HG02571 (cell line): ENCODE results near the gene KIF1B.
"Not testable (repeated sequence)": the region's sequence is repeated elsewhere in the genome, so short reads cannot be mapped to it uniquely, and the experiment has no call there.

Source experiments
- ATAC-seq: cut with Tn5 transposase; IDR thresholded peaks from one replicate; pipeline ENCODE4 v1.9.1; 2021; ENCODE audit warnings: mild to moderate bottlenecking, moderate library complexity; ENCODE audit not compliant: unreplicated experiment

KIF1B gene

DNA sequence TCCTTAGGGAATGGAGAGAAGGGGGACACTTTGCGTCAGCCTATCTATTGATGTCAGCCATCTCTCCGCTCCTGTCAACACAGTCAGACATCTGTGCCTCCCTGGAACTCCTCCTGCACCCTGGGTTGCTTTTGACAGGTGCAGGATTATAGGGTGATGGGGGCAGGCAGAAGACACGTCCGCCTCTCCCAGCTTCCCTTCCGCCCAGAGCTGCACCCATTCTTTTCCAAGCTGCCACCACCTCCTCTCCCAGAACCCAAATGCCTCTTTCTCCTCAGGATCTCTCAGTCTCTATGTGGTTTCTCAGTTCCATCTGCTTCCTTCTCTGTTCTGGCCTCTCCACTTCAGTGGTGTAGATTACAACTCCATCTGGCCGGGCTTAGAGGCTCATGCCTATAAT lies 17.1 kb upstream of the KIF1B start:
- no peak for ATAC-seq

DNA sequence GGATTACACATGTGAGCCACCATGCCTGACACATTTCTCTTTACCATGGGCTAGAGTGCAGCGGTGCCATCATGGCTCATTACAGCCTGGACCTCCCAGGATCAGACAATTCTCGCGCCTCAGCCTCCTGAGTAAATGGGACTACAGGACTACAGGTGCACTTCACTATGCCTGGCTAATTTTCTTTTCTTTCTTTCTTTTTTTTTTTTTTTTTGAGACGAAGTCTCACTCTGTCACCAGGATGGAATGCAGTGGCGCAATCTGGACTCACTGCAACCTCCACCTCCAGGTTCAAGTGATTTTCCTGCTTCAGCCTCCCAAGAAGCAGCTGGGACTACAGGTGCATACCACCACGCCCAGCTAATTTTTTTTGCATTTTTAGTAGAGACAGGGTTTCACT lies 14.8 kb upstream of the KIF1B start:
- ATAC-seq, result no peak

GRCh38 chr1:10196976-10197375 lies 13.4 kb upstream of the KIF1B start:
- no peak for ATAC-seq

DNA sequence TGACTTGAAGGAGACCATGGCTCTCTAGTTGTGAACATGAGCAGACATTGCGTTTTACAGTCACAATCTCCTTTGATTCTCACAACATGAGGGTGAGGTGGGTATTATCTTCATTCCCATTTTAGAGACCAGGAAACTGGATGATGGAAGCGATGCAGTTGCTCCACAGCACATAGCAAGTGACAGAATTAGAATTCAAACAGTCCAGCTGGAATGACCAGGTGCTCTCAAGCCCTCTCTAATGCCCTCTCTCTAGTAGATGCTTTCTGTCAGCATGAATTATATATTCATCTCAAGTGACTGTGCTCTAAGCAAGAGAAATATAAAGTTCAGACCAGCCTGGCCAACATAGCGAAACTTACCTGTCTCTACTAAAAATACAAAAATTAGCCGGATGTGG lies 9.8 kb upstream of the KIF1B start:
- no peak for ATAC-seq

- no peak for ATAC-seq
Measured at GRCh38 chr1:10204003-10204642, 6.2 kb upstream of the KIF1B start.

DNA sequence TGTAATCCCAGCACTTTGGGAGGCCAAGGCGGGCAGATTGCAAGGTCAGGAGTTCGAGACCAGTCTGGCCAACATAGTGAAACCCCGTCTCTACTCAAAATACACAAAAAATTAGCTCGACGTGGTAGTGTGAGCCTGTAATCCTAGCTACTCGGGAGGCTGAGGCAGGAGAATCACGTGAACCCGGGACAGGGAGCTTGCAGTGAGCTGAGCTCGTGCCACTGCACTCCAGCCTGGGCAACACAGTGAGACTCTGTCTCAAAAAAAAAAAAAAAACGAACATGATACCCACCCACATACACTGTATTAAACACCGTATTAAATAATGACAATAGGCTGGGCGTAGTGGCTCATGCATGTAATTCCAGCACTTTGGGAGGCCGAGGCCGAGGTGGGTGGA lies 5.2 kb upstream of the KIF1B start:
- ATAC-seq, result not testable (repeated sequence)

GRCh38 chr1:10207810-10208209 lies 2.6 kb upstream of the KIF1B start:
- no peak for ATAC-seq

- no peak for ATAC-seq
Measured at GRCh38 chr1:10208537-10208936, 1.8 kb upstream of the KIF1B start.

DNA sequence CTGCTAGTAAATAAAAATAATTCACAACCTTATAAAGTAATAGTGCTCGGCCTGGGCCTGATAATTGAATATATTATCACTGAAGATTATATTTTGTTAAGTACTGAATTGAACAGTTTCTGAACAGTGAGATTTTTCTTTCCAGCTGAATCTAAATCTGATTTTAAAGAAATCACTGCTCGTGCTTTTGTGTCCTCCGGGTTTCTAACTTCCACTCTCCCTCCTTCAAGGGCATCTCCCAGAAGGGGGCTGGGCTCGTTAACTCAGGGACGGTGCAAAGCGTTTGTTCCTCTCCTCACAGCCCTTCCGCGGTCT lies 823 bp upstream of the KIF1B start:
- ATAC-seq, result no peak

DNA sequence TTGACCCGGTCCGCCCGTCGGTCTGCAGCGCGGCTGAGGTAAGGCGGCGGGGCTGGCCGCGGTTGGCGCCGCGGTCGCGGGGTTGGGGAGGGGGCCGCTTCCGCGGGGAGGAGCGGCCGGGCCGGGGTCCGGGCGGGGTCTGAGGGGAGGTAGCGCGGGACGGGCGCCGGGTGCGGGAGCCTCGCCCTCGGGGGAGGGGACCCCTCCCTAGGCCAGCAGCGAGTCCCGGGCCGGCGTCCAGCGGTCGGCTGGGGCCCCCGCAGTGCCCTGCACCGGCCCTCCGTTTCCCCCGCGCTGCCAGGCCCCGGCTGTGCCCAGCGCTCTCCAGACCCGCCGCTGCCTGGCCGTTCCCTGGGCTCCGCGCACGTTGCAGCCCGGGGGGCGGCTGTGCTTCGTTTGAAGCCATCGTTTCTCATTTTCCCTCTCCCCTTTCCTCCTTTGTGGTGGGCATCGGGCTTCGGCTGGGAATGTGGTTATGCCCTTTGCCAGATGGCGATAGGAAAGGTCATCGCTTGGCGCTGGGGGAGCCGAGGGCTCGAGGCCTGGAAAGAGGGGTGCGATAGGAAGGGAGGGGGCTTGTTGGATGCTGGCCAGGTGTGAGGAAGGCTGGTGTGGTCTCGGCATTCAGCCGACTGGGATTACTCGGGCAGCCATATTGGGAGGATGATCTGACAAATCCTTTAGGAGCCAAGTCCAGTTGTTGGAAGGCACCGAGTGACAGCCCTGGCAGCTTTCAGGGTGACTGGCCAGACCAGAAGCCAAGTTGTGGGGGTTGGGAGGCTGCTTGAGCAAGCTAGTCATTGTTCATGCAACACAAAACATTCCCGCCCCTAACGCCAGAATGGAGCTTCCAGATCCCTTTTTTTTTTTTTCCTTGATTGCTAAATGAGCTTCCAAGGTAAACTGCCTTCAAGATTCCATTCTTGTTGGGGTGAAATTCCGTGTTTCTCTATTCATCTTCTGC lies 753 bp downstream of the KIF1B start:
- peak; percentile 17 for ATAC-seq

- ATAC-seq, result no peak
Measured at GRCh38 chr1:10211805-10212410, 1.5 kb downstream of the KIF1B start.

- no peak for ATAC-seq
Measured at GRCh38 chr1:10212476-10212875, 2.1 kb downstream of the KIF1B start.

DNA sequence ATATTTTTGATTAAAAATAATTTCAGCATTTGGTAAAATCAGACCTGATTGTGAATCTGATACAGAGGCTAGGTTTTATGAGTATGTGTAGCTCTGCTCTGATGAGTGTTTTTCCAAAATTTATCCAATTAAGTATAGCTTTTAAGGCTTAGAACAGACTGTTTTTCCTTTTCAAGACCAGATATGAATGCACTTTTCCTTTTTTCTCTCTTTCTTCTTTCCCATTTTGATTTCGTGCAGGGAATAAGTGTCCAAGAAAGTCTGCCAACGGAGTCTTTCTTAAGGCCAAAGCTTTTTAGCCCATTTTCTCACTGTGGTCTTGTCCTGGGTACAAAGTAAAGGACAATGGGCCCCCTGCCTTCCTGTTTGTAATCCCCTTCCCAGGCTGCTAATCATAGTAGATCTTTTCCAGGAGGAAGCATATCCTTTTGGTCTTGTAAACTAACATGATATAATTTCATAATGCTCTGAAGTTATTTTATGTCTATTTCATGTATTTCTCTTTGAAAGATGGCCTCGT lies 2.9 kb downstream of the KIF1B start:
- no peak for ATAC-seq

DNA sequence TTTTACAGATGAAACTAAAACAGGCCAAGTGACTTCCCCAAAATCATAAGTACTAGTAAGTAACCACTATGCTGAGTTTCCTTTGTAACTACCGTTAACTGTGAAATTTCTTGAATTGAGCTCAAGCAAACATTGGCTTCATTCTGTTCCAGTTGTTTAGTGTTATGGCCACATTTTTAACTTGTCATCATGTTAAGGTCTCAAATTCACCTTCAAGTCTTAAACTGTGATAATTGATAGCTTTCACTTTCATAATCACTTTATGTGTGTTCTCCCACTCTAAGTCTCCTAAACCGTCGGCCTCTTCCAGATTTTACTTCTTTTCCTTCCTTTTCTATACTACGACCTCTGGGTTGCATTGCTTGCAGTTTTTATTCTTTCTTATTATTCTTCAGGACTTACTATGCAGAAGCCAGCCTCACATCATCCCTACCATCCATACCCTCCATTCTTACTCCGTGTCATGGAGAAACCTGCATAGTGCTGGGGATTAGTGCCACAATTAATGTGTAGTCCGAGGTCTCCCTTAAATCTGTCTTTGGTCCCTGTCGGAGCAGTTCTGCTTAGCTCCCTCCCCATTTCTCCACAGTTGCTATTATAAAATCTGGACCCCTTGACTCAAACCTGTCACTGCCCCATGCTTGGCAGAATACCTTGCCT lies 5.8 kb downstream of the KIF1B start:
- ATAC-seq, result no peak

DNA sequence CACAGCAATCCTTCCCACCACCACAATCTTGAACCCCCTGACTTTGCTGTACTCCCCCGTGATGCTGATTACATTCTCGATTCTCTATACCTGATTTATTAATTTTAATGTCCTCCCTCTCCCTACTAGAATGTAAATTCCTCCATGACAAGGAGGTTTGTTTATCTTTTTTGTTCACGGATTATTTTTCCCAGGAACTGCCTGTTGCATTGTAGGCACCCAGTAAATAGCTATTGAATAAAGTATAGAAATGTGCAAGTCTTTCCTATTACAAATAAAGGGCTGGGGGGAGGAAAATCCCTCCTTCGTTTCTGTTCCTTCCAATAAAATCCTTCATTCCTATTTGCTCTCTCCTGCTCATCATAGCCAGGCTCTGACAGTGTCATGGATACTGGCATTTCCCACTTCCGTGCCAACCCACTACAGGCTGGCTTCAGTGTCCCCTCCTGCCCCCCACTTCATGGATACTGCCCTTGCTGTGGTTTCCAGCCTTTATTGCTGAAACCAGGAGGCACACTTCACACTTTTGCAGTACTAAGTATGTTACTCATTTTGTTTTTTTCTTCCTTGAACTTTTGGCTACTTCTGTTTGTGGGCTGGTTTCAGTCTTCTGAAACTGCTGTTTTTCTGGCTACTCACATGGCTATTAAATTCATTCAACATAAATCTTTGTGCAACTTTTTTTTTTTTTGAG lies 7.5 kb downstream of the KIF1B start:
- no peak for ATAC-seq

DNA sequence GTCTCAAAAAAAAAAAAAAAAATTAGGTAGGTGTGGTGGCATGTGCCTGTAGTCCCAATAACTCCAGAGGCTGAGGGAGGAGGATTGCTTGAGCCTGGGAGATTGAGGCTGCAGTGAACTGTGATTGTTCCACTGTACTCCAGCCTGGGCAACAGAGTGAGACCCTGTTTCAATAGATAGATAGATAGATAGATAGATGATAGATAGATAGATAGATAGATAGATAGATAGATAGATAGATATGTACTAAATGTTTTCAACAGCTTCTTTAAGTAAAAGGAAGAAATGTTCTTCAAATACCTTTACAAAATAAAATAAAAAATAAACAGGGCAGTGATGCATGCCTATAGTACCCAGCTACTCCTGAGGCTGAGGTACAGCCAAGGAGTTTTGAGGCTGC lies 9.8 kb downstream of the KIF1B start:
- no peak for ATAC-seq

GRCh38 chr1:10220657-10221056 lies 10.3 kb downstream of the KIF1B start:
- ATAC-seq, result not testable (repeated sequence)

GRCh38 chr1:10225573-10225972 lies 15.2 kb downstream of the KIF1B start:
- ATAC-seq, result no peak

DNA sequence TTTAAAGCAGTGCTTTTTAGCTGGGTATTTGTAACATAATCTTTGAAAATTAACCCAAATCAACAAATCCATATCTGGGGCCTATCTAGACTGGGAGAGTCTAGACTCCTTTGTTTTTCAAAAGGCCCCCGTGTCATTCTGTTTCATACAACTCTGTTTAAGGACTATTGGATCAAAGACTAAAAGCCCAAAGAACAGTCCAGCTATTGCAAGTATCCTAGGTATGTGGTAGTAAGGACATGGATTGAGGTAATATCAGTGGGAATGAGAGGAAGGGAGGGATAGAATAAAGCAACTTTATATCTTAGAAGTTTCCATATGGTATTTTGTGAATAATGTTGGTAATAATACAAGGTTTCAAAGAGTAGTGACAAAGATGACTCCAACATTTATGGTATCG lies 18.2 kb downstream of the KIF1B start:
- no peak for ATAC-seq

DNA sequence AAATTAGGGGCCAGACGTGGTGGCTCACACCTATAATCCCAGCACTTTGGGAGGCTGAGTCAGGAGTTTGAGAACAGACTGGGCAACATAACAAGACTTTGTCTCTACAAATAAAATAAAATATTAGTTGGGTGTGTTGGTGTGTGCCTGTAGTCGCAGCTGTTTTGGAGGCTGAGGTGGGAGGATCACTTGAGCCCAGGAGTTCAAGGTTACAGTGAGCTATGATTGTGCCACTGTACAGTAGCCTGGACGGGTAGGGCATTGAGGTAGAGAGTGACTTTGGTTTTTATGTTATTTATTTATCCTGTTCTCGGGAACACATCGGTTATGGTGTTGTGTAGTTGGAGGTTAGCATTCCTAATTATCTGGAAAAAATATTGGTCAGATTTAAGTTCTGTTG lies 19.5 kb downstream of the KIF1B start:
- no peak for ATAC-seq

DNA sequence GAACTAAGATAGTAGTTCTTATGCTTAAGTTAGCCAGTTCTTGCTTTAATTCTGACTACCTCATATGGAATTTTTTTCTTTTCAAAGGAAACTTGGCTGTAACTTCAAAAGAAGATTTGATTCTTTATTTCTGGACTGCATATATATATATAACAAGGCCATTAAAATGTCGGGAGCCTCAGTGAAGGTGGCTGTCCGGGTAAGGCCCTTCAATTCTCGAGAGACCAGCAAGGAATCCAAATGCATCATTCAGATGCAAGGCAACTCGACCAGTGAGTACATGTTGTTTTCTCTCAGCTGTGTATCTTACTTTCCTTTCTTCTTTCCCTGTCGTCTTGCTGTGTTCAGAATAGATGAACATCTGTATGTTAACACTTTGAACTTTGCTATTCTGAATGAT lies 21.8 kb downstream of the KIF1B start:
- no peak for ATAC-seq
